Measurements from ENCODE around the gene CRYBG1.

- TF ChIP-seq POLR2A (IDR thresholded peaks at IDR 0.05) (no peak), CTCF (IDR thresholded peaks at IDR 0.05) (no peak)
These were observed 130.5 kb downstream of the CRYBG1 start for GRCh38 chr6:106490974-106491373.

Data from lower leg skin (tissue), 3 donors.